Femur (tissue), 1 donor: ENCODE data around the gene THBS2.

ENCODE experiments used
- DNase-seq: peaks from one replicate; pipeline ENCODE4 v3.0.0-alpha.2; 2017

The THBS2 gene

GRCh38 chr6:169177516-169178166, 76.0 kb downstream of the THBS2 start:
- no peak for DNase-seq

GRCh38 chr6:169176361-169176991, 77.2 kb downstream of the THBS2 start:
- no peak for DNase-seq

GRCh38 chr6:169175360-169175887, 78.2 kb downstream of the THBS2 start:
- no peak for DNase-seq

GRCh38 chr6:169174516-169175359, 78.9 kb downstream of the THBS2 start:
- no peak for DNase-seq

DNA sequence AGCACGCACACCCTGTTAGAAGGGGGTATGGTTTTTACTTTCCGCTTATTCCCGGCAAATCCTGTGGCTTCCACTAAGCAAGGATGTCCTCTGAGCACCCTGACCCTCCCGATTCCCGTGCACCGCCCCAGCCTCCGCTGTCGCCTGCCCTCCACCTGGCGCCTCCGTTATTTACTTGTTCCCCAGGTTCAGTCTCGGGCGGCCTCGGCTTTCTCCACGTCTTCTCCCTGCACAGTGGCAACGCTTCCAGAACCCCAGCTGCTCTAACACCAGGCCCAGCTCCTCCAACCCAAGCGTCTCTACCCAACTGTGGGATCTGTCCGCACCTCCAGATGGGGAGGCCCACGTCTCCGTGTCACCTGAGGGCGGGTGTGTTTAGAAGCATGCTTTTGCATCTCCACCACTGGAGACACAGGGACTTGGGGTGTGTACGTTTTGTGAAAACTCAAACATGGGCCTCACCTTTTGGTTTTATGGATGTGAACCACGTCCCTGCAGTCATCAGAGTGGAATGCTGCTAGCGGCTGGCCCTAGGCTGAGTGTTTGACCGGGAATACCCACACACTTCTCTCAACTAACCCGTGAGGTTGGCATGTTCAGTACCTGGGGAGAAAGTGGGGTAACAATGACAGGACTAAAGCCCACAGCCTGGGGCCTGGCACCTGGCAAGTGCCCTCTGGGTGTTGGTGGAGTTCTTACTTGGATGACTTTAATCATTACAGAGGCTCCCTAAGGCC, 79.9 kb downstream of the THBS2 start:
- DNase-seq, result no peak

DNA sequence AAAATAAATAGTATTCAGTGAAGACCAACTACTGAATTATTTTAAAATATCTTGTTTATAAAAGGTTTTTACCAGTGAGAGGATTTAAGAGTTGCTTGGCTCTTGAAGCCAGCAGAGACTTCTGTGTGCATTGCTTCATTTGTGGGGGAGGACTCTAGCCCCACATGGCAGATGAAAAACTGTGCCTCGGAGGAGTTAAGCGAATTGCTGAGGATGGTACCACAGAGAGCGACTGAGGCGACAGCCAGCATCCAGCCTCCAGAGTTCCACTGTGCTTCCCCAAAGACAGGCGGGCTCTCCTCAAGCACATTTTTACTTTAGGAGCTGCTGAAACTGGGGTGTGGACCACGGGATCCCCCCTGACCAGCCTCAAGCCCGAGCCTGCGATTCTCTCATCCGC, 80.7 kb downstream of the THBS2 start:
- no peak for DNase-seq

- no peak for DNase-seq
Observed at GRCh38 chr6:169172456-169172855, 81.2 kb downstream of the THBS2 start.

DNA sequence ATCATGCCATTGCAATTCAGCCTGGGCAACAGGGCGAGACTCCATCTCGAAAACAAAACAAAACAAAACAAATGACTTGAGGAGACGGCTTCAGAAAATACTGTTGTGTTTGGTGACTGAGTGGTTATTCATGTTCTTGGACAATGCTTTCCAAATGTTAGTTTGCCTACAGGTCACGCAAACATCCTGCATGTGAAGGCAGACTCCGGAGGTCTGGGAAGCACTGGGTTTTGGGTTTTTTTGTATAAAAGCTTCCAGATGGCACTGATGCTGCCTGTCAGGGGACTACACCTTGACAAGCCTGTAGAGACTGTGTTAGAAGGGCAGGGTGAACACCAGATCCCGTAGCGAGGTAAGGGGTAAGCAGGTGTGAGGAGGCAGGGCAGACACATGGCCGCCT, 81.7 kb downstream of the THBS2 start:
- no peak for DNase-seq

GRCh38 chr6:169171016-169171415, 82.6 kb downstream of the THBS2 start:
- no peak for DNase-seq

- no peak for DNase-seq
Observed at GRCh38 chr6:169170583-169170955, 83.1 kb downstream of the THBS2 start.

- DNase-seq, result no peak
Observed at GRCh38 chr6:169169941-169170582, 83.6 kb downstream of the THBS2 start.

DNA sequence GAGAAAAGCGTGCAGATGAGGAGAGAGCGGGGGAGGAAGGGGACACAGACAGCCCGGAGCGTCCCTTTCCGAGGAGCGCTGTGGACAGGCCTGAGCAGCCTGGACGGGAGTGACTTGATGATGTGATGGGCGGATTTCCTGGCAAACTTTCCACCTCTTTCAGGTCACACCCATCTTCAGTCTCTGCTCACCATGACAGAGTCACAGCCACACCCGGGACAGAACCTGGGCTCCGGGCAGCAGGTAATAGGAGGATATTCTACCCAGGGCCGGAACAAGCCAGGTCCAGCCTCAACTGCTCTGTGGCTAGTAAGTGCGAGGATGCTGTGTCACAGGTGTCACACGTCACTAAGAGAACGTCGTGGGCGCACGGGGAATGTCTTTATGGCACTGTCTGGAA, 84.3 kb downstream of the THBS2 start:
- DNase-seq, result no peak

DNA sequence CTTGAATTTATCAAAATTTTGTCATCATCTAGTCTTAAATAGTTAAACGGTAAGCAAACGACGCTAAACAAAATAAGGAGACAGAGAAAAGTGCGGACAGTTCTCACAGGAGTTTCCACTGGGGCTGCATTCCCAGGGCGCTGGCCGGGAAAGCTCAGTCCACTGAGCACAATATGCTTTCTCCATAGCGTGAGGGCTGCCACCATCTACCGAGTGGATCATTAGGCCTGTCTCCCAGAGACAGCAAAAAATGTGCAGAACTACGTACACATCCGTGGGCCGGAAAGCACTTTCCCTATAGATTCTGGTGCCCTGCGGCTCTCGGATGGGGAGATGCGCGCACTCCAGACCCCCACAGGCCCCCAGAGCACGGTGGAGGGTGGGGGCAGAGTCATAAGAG, 84.9 kb downstream of the THBS2 start:
- DNase-seq, result peak; percentile 12

DNA sequence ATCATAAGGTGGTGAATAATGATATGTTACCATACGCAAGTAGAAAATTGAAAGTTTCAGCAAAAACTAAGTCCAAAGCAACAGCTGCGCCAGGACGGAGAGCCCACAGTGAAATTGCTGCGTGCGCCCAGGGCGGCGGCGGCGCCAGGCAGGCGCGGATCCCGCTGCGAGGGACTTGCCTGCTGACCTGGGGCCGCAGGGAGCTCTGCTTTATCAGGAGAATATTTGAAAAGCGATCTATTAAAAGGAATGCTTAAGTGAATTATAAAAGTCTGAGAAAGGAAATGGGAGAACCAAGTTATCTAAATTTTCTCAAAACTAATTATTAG, 85.4 kb downstream of the THBS2 start:
- no peak for DNase-seq

DNA sequence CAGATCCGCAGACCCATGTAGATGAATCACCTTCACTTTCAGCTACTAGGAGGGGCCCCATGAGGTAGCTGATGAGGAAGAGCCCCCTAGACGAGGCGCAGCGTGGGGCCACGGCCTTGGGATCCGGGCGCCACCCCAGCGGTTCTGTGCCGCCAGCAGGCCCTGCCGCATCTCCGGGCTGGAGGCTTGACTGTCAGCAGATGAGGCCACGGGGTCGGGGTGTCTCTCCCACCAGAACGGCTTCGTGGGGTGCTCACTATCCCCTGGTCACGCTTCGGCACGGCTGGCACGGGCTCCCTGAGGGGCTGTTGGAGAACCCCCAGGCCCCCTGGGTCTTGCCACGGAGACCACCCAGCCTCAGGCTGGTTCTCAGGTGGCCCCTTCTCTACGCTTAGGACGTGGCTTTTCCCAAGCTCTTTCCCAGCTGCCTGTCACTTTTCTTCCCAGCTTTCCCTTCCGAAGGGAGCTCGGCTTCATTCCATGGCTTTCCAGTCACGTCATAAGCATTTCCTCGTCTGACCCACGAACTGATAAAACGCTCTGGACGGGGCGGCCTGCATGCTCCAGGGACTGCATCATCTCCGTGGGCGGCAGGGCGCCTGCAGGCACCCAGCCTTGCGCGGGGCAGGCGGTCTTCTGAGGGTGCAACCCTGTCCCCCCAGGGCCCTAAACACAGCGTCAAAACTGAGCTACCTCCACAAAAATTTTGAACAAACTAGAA, 85.9 kb downstream of the THBS2 start:
- peak; percentile 46 for DNase-seq

DNA sequence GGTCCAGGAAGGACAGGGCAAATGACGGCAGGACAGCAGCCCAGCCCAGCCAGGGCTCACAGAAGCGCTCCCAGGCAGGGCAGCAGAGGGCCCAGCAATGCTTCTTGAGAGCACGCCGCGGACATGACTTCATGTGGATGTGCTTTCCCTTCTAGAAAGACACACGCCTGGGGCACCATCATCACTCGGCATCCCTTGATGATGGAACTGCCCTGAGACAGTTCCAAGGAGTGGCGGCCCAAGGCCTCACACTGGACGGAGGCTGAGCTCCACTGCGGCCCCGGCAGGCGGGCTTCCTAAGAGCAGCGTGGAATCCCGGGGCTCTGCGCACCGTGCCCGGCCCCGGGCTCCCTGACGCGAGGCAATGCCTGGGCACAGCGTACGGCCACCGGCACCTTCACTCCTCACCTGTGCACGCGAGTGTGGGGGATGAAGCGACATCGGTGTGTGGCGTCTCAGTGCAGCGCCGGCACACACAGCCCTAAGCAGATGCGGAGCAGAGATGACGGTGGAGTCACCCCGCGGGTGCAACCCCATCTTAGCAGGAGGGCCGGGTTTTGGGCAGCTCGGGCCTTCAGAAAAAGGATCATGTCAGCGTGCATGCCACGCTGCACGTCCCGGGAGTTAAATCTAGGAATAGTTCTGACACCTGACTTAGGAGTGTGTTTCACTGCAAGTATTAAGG, 86.6 kb downstream of the THBS2 start:
- peak; percentile 17 for DNase-seq
